H1 (cell line): ENCODE results near the gene PRRG1. TPM values are rescaled to one million over a fixed set of nuclear protein-coding genes. Genes with fewer than 3 reads are reported as not detected.

Source experiments
- SIN3A ChIP-seq, 2 experiments: IDR thresholded peaks in 1 of 2; conservative IDR thresholded peaks in 1 of 2; 2 replicates each; pipeline ENCODE4 v1.6.1; 2011 to 2012; ENCODE audit warnings: low read length in 2 of 2, improper control_type of control experiment in 1 of 2, low read depth in 1 of 2, mild to moderate bottlenecking in 1 of 2
- polyA plus RNA-seq, 7 experiments: library from polyadenylated mRNA; depleted of rRNA in 3 of 7; stranded (reverse) in 5 of 7; unstranded in 2 of 7; fragments of >200 nt in 5 of 7; fragments of 200-250 nt in 2 of 7; gene quantifications; 1 replicate in 5 of 7; 2 replicates in 1 of 7; 4 replicates in 1 of 7; pipeline versions ENCODE4 v1.2.1 to v1.2.3, GENCODE V29; 2011 to 2013; ENCODE audit warnings: missing spikeins in 2 of 7, mixed read lengths in 2 of 7
- total RNA-seq: library from RNA; stranded (reverse); fragmentation: NEBNext Ultra II Directional; extraction: Animal tissue kit (Norgen Biotek cat#: 25700); gene quantifications from 2 replicates; pipeline ENCODE4 v1.2.1, GENCODE V29; 2021

PRRG1 gene
- total and polyA plus RNA-seq, 2 of the 8 experiments (the other 6 are each of a cell fraction or from before 2014, with no cell fraction given) = 10.2 to 10.5 TPM

DNA sequence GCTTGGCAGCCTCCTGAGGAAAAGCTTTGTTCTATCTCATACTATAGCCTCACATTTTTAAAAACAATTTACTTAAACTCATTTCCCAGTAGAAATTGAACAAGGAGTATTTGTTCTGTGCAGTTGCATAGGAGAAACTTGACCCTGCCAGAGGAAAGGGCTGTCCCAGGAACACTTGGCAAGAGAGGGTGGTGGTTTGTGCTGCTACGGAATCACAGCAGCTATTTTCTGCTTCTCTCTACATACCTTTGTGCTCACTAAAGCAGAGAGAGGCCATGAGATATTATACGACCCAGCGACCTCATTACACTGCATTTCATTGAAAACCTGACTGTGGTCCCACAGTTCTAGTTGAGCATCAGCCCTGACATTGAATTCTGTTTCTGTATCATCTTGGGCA, 139.2 kb downstream of the PRRG1 start (continued):
- TF ChIP-seq SIN3A (conservative IDR thresholded peaks at IDR 0.05 in 1 of 2, IDR thresholded peaks at IDR 0.05 in 1 of 2; ENCODE audit: low read depth in 1 of 2, low read length in 2 of 2) = no peak
- TF ChIP-seq, all 59 proteins: peak for 0
